ENCODE measurements around the gene PEX14. TPM values are rescaled to one million over a fixed set of nuclear protein-coding genes. Genes with fewer than 3 reads are reported as not detected.

Gene PEX14
- total RNA-seq, 4 donors from 2014 or later, result 2.0 to 21.9 (median 5.3) TPM

DNA sequence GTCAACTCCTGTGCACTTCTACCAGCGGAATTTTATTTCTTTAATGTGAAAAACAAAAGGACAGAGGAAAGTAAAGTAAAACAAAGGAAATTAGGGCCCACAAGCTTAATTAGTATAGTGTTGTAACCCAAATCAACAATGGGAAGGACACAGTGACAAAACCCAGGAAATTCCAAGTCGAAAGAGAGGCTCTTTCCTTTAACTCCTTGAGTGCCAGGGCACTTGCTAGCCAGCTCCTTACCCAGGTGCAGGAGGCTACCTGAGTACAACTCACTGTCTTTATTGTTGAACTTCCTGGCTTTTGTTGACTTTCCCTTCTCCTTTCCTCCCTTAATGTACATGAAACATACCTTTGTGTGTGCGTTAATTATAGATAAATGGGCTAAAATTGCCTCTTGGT lies 55.0 kb downstream of the PEX14 start:
- intact Hi-C loops (cut with DNase I; ENCODE audit: low total_unique reads), result no loop called here
- Histone ChIP-seq H3K27ac (no peak overlapping the region), H3K27me3 (no peaks in the 10 kb centered on the region), H3K36me3 (no peaks in the 10 kb centered on the region), H3K9me3 (no peaks in the 10 kb centered on the region), H3K4me1 (no peaks in the 10 kb centered on the region), H3K4me3 (no peak overlapping the region)
- TF ChIP-seq CTCF (IDR thresholded peaks at IDR 0.05) (no peak), POLR2A (IDR thresholded peaks at IDR 0.05) (no peak)
- DNase-seq, result no peak

DNA sequence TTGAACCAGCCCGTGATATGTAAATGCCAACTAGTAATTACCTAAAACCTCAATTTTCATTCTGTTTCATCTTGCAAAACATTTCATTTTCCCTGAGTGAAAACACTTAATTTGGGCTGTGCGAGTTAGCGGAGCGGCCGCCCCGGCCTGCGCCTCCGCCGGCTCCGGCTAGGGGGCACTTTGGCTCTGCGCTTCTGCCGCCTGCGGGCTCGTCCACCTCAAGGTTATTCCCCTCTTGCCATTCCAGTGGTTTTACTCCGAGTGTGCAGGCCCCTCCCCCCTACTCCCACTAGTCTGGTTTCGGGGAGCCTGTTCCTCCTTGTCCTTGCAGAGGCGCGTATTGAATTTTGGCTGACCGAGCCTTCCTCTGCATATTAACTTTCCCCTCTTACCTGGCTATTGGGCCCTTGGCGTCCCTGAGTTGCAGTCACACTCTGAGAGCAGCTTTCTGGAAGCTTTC lies 55.6 kb downstream of the PEX14 start:
- no peak overlapping the region for H3K4me3 ChIP-seq
- H3K27ac ChIP-seq, result no peak overlapping the region
- no peaks in the 10 kb centered on the region for H3K27me3 ChIP-seq
- no peak for TF ChIP-seq POLR2A (IDR thresholded peaks at IDR 0.05)
- TF ChIP-seq CTCF (IDR thresholded peaks at IDR 0.05), result peak; percentile 58 to 76 (median 64)
- H3K36me3 ChIP-seq, result no peaks in the 10 kb centered on the region
- intact Hi-C loops (cut with DNase I; ENCODE audit: low total_unique reads), result no loop called here
- peak in 1 of 2 donors; percentile 52 for DNase-seq
- H3K4me1 ChIP-seq, result no peaks in the 10 kb centered on the region
- H3K9me3 ChIP-seq, result no peaks in the 10 kb centered on the region

GRCh38 chr1:10530756-10531495 lies 56.2 kb downstream of the PEX14 start:
- TF ChIP-seq POLR2A (IDR thresholded peaks at IDR 0.05) (no peak), CTCF (IDR thresholded peaks at IDR 0.05) (no peak)
- Histone ChIP-seq H3K4me1 (no peaks in the 10 kb centered on the region), H3K9me3 (no peaks in the 10 kb centered on the region), H3K36me3 (no peaks in the 10 kb centered on the region), H3K4me3 (no peak overlapping the region), H3K27ac (no peak overlapping the region), H3K27me3 (no peaks in the 10 kb centered on the region)
- DNase-seq, result no peak
- intact Hi-C loops (cut with DNase I; ENCODE audit: low total_unique reads), result no loop called here

DNA sequence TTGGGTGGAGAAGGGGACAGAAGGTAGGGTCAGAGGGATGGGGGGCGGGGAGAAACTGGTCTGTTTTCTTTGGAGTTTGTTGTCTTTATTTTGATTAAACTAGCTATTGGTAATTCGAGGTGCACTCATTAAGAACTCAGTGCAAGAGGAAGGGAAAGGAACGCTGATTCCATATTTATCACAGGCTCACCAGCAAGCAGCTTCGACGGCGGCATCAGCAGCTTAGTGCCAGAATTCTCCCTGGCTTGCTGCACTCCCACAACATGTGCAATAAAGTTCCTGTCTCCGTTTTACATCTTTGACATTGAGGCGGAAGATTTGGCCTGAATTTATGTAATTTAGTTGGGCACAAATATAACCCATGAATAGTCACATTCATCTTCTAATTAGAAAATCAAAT lies 57.6 kb downstream of the PEX14 start:
- no peak for TF ChIP-seq POLR2A (IDR thresholded peaks at IDR 0.05)
- H3K27me3 ChIP-seq, result no peaks in the 10 kb centered on the region
- H3K4me3 ChIP-seq, result no peak overlapping the region
- no peaks in the 10 kb centered on the region for H3K4me1 ChIP-seq
- no peaks in the 10 kb centered on the region for H3K36me3 ChIP-seq
- DNase-seq, result no peak
- no peak overlapping the region for H3K27ac ChIP-seq
- intact Hi-C loops (cut with DNase I; ENCODE audit: low total_unique reads), result no loop called here
- no peaks in the 10 kb centered on the region for H3K9me3 ChIP-seq

DNA sequence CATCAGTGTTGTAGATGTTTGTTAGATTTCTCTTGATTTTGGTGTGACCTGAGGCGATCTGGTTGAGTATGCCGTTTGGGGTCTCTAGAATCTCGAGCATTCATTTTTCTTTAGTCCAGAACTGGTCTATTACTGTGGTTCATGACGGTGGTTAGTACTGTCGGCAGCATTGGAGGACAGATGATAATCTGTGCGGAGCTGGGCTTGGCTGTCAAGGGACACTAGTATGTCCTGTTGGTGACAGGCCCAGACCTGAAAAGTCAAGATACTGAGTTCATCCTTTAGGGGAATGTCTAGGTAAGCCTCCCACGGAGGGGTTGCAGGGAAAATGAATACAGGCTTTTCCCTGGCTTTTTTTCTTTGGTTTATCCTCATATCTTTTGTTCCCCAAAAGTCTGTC lies 59.8 kb downstream of the PEX14 start:
- no peak overlapping the region for H3K4me3 ChIP-seq
- H3K27me3 ChIP-seq, result no peaks in the 10 kb centered on the region
- H3K27ac ChIP-seq, result no peak overlapping the region
- intact Hi-C loops (cut with DNase I; ENCODE audit: low total_unique reads), result no loop called here
- no peak for DNase-seq
- H3K36me3 ChIP-seq, result no peaks in the 10 kb centered on the region
- H3K9me3 ChIP-seq, result no peaks in the 10 kb centered on the region
- TF ChIP-seq CTCF (IDR thresholded peaks at IDR 0.05) (no peak), POLR2A (IDR thresholded peaks at IDR 0.05) (no peak)
- no peaks in the 10 kb centered on the region for H3K4me1 ChIP-seq

All from uterus (tissue), 4 donors.